ENCODE data around the gene SMIM36.

DNA sequence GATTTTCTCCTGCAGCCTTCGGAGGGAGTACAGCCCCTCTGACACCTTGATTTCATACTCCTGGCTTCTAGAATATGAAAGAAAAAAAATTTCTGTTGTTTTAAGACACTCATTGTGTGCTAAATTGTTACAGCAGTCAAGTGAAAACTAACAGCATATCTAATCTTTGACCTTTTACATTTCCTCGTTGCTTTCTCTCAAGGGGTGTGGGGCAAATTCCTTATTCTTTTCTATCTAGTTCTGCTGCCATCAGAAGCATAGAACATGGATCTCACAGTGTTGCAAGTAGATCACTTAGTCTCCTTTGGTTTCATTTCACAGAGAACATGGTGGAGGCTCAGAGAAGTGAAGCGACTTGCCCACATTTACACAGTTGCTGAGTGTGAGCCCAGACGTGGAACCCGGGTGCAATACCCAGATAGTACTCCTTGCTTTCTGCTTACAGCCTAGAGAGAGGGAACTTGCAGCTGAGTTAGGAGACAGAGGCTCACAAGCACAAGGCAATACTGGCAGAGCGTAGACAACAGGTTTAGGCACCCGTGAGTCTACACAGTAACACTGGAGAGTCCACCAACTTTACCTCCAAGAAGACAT lies 60.9 kb downstream of the SMIM36 start:
- TF ChIP-seq CTCF (IDR thresholded peaks at IDR 0.05 in 4 of 5, conservative IDR thresholded peaks at IDR 0.05 in 1 of 5) = no peak
- no peak for TF ChIP-seq POLR2A (IDR thresholded peaks at IDR 0.05)
